ENCODE data around the gene PSTPIP1. TPM values are rescaled to one million over a fixed set of nuclear protein-coding genes. Genes with fewer than 3 reads are reported as not detected.

The PSTPIP1 gene
- total and polyA plus RNA-seq, 5 donors from 2014 or later, result 41.3 to 169 (median 47.8) TPM

DNA sequence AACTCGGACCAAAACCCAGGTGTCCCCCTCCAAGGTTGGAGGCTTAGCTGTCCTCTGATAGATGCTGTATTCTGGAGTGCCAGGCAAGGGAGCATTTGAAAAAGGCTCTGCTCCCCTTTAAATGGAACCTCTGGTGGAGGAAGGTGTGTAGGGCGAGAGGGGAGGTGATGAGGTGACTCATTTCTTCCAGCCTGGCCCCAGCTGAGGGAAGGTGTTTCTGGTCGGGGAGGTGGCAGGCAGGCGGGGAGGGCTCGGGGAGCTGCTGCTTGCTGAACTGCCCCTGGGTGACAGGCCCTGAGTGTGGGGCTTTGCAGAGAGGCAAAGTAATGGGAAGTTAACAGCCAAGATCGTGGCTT is 18.8 kb downstream of the PSTPIP1 start:
- peak; percentile 59 to 79 (median 60) for DNase-seq
- peaks cover 7 to 83% (median 43%) of the 10 kb centered on the region in 4 donors for H3K4me1 Mint-ChIP-seq
- no peaks in the 10 kb centered on the region for H3K9me3 Mint-ChIP-seq
- peak overlapping the region; percentile 59 for H3K4me3 ChIP-seq (ENCODE audit: low read depth, low read length)
- no peaks in the 10 kb centered on the region for H3K27me3 Mint-ChIP-seq
- peaks cover 11% of the 10 kb centered on the region for H3K36me3 Mint-ChIP-seq
- peak overlapping the region; percentile 93 to 98 (median 94) for H3K27ac Mint-ChIP-seq
- H3K27ac ChIP-seq (ENCODE audit: insufficient read depth, low read length, poor library complexity, severe bottlenecking), result peak overlapping the region; percentile 72
- H3K4me3 Mint-ChIP-seq, result peak overlapping the region; percentile 39 to 89 (median 85)
- H3K36me3 ChIP-seq (ENCODE audit: control insufficient read depth, insufficient read depth, low read length), result peaks cover 19% of the 10 kb centered on the region
- no peaks in the 10 kb centered on the region for H3K9me3 ChIP-seq (ENCODE audit: control insufficient read depth in 2 of 2, low read length in 2 of 2)
- H3K4me1 ChIP-seq (ENCODE audit: control insufficient read depth, insufficient read depth, low read length, poor library complexity, severe bottlenecking), result peaks cover 80% of the 10 kb centered on the region
- peak; percentile 86 to 90 for ATAC-seq (ENCODE audit: low read depth in 2 of 2)
- no peaks in the 10 kb centered on the region for H3K27me3 ChIP-seq (ENCODE audit: control insufficient read depth, insufficient read depth, low read length)

DNA sequence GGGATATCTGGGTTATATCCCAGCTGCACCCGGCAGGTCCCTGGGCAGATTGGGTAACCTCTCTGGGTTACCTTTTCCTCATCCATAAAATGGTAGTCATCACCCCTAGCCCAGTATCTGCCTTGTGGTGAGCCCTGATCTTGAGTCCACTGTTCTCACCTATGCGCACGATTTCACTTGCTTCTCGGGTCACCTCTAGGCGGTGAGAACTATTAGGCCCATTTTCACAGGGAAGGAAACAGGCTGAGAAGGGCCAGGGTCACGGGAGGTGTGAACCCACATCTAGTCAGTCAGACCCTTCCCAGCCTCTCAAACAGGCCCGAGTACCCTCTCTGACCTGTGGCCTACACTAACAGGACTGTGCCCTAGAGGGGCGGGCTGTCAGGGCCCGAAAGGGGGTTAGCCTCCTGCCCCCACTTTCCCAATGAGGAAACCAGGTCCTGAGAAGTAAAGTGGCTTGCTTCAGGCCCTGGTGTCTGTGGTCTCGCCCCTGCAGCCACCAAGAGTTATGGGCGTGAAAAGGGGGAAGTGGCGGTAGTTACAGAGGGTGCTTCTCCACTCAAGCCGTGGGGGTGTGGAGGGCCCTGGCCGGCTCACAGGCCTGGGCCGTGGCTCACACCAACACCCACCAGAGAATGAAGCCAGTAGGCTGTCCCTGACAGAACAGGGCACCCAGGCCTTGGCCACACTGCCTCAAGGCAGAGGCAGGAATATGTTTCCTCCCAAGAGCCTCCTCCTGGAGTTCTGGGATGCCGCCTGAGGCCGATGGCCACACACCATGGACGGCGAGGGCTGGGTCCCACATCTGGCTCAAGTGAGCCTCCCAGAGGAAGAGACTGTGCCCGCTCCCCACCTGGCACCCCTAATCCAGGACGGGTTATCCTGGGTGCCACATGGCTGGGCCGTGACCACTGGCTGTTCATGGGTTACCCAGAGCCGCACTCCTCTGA is 19.5 kb downstream of the PSTPIP1 start:
- Histone ChIP-seq H3K27ac (ENCODE audit: insufficient read depth, low read length, poor library complexity, severe bottlenecking) (peak overlapping the region; percentile 72), H3K4me1 (ENCODE audit: control insufficient read depth, insufficient read depth, low read length, poor library complexity, severe bottlenecking) (peaks cover 74% of the 10 kb centered on the region), H3K9me3 (ENCODE audit: control insufficient read depth in 2 of 2, low read length in 2 of 2) (no peaks in the 10 kb centered on the region), H3K27me3 (ENCODE audit: control insufficient read depth, insufficient read depth, low read length) (no peaks in the 10 kb centered on the region), H3K36me3 (ENCODE audit: control insufficient read depth, insufficient read depth, low read length) (peaks cover 20% of the 10 kb centered on the region), H3K4me3 (ENCODE audit: low read depth, low read length) (peak overlapping the region; percentile 59)
- Mint-ChIP-seq H3K27ac (peak overlapping the region; percentile 93 to 98 (median 94)), H3K4me1 (peaks cover 7 to 78% (median 42%) of the 10 kb centered on the region in 4 donors), H3K9me3 (no peaks in the 10 kb centered on the region), H3K27me3 (no peaks in the 10 kb centered on the region), H3K4me3 (peak overlapping the region; percentile 39 to 89 (median 85)), H3K36me3 (peaks cover 11% of the 10 kb centered on the region)
- no peak for DNase-seq
- no peak for ATAC-seq (ENCODE audit: low read depth in 2 of 2)

DNA sequence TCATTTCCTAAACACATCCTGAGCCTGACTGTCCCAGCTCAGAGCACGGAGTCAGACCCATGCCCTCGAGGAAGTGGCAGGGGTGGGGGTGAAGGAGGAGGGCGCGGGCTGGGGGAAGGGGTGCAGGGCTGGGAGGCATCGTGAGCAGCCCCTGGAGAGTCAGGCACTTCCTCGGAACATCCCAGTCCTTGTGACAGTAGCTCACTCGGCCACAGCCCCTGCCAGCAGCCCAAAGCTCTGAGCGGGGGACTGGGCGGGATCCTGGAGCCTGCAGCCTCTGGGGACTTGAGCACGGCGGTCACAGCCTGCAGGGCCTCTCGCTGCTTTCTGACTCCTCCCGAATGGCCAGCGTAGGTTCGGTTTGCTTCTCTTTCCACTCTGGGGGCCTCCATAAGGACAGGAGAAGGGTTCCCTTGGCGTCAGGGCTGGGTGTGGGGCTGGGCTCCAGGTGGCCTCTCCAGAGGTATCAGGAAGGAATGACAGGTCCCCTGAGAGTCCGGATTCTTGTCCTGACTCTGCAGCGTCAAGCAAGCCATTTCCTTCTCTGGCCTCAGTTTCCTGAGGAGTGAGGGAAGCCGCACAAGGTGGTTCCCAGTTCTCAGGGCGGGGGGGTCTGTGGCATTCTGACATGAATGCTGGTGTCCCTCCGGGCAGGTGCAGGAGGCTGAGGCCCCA is 20.9 kb downstream of the PSTPIP1 start:
- peaks cover 8% of the 10 kb centered on the region for H3K36me3 Mint-ChIP-seq
- Histone ChIP-seq H3K27ac (ENCODE audit: insufficient read depth, low read length, poor library complexity, severe bottlenecking) (peak overlapping the region; percentile 58), H3K27me3 (ENCODE audit: control insufficient read depth, insufficient read depth, low read length) (no peaks in the 10 kb centered on the region), H3K9me3 (ENCODE audit: control insufficient read depth in 2 of 2, low read length in 2 of 2) (no peaks in the 10 kb centered on the region), H3K4me3 (ENCODE audit: low read depth, low read length) (no peak overlapping the region), H3K4me1 (ENCODE audit: control insufficient read depth, insufficient read depth, low read length, poor library complexity, severe bottlenecking) (peaks cover 65% of the 10 kb centered on the region), H3K36me3 (ENCODE audit: control insufficient read depth, insufficient read depth, low read length) (peaks cover 28% of the 10 kb centered on the region)
- H3K27me3 Mint-ChIP-seq, result no peaks in the 10 kb centered on the region
- H3K4me3 Mint-ChIP-seq, result peak overlapping the region in 1 of 4 donors; percentile 63
- ATAC-seq (ENCODE audit: low read depth in 2 of 2) (no peak), DNase-seq (no peak)
- no peaks in the 10 kb centered on the region for H3K9me3 Mint-ChIP-seq
- peak overlapping the region; percentile 52 to 94 (median 93) for H3K27ac Mint-ChIP-seq
- H3K4me1 Mint-ChIP-seq, result peaks cover 0 to 80% (median 41%) of the 10 kb centered on the region in 4 donors

DNA sequence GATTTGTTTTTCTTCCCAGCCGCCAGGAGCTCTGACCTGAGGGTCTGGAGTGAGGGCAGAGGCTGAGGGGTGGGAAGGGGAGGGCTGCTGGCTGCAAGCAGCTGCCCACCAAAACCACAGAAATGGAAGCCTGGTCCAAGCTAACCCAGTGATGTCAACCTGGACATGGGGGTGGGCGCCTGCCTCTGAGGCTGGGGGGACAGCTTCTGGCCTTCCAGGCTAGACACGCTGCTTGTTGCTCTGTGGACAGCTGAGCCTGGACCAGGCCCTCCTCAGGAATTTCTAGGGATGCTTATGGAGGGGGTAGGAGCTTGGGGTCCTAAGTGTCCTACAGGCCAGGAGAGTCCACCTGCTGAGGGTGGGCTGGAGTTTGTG is 21.4 kb downstream of the PSTPIP1 start:
- peaks cover 8% of the 10 kb centered on the region for H3K36me3 Mint-ChIP-seq
- ATAC-seq (ENCODE audit: low read depth in 2 of 2) (no peak), DNase-seq (no peak)
- Histone ChIP-seq H3K27me3 (ENCODE audit: control insufficient read depth, insufficient read depth, low read length) (no peaks in the 10 kb centered on the region), H3K4me3 (ENCODE audit: low read depth, low read length) (no peak overlapping the region), H3K27ac (ENCODE audit: insufficient read depth, low read length, poor library complexity, severe bottlenecking) (peak overlapping the region; percentile 10), H3K4me1 (ENCODE audit: control insufficient read depth, insufficient read depth, low read length, poor library complexity, severe bottlenecking) (peaks cover 67% of the 10 kb centered on the region), H3K9me3 (ENCODE audit: control insufficient read depth in 2 of 2, low read length in 2 of 2) (no peaks in the 10 kb centered on the region), H3K36me3 (ENCODE audit: control insufficient read depth, insufficient read depth, low read length) (peaks cover 31% of the 10 kb centered on the region)
- no peak overlapping the region for H3K4me3 Mint-ChIP-seq
- peak overlapping the region in 2 of 3 donors; percentile 26 to 93 for H3K27ac Mint-ChIP-seq
- H3K9me3 Mint-ChIP-seq, result no peaks in the 10 kb centered on the region
- H3K27me3 Mint-ChIP-seq, result no peaks in the 10 kb centered on the region
- H3K4me1 Mint-ChIP-seq, result peaks cover 0 to 80% (median 40%) of the 10 kb centered on the region in 4 donors

DNA sequence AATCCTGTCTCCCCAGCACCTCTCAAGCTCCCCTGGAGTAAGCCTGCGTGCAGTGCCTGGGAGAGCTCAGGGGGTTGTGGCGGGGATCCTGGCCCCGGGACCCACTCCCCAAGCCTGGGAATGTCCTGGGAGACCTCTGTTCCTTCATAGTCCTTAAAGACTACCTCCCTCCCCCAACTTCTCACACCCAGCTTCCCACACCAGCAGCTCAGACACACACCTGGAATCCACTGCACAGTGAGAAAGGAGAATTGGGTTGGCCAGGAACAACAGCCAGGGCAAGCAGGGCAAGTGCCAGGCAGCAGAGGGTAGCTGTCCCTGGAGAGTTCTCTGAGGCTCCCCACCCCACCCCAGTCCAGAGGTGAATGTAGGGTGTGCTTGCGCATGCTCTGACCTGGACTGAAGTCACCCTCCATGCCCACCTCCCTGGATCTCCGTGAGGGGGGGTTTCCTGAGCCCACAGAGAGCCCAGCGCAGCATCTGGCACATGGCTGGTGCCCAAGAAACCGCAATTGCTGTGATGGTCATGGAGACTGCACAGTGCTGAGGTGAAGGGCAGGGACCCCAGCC is 22.2 kb downstream of the PSTPIP1 start:
- H3K36me3 Mint-ChIP-seq, result peaks cover 4% of the 10 kb centered on the region
- H3K27me3 Mint-ChIP-seq, result no peaks in the 10 kb centered on the region
- H3K4me1 Mint-ChIP-seq, result peaks cover 3 to 83% (median 46%) of the 10 kb centered on the region in 4 donors
- H3K36me3 ChIP-seq (ENCODE audit: control insufficient read depth, insufficient read depth, low read length), result peaks cover 31% of the 10 kb centered on the region
- H3K27me3 ChIP-seq (ENCODE audit: control insufficient read depth, insufficient read depth, low read length), result no peaks in the 10 kb centered on the region
- ATAC-seq (ENCODE audit: low read depth in 2 of 2) (no peak), DNase-seq (no peak)
- H3K4me1 ChIP-seq (ENCODE audit: control insufficient read depth, insufficient read depth, low read length, poor library complexity, severe bottlenecking), result peaks cover 67% of the 10 kb centered on the region
- H3K4me3 Mint-ChIP-seq, result peak overlapping the region in 1 of 4 donors; percentile 10
- H3K9me3 ChIP-seq (ENCODE audit: control insufficient read depth in 2 of 2, low read length in 2 of 2), result no peaks in the 10 kb centered on the region
- H3K27ac Mint-ChIP-seq, result peak overlapping the region in 2 of 3 donors; percentile 36 to 74
- H3K9me3 Mint-ChIP-seq, result no peaks in the 10 kb centered on the region
- no peak overlapping the region for H3K27ac ChIP-seq (ENCODE audit: insufficient read depth, low read length, poor library complexity, severe bottlenecking)
- no peak overlapping the region for H3K4me3 ChIP-seq (ENCODE audit: low read depth, low read length)

DNA sequence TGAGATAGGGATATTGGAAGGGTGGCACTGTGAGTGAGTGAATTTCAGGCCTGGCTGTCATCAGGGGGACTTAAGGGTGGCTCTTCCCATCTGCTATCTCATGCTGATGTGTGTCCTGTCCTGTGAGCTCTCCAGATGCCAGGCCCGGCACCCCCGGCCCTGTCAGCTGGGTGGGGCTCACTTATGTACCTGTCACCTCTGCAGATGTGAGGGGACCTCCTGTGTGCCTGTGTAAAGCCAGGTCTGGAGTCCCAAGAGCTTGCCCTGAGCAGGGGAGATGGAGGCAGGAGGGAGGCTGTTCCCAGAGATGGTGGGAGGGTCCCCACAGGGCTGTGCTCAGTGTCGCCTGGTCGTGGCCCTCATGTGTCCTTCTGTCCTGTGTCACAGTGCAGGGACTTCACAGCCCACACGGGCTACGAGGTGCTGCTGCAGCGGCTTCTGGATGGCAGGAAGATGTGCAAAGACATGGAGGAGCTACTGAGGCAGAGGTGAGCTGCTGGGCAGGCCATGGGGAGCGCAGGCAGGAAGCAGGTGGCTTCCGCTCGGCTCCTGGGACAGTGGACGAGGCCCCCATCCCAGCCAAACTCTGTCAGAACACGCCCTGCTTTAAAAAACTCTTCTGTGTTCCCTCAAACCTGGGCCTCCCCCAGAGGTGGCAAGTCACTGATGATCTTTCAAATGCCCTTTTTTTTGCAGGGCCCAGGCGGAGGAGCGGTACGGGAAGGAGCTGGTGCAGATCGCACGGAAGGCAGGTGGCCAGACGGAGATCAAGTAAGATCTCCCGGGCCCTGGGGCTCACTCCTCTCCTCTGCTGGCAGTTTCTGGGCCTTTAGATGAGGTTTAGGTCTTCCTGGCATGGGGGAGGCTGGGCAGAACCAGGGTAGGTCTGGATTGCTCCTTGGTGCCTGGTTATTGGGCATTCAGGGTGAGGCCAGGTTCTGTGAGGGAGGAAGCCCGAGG is 23.1 kb downstream of the PSTPIP1 start:
- Histone ChIP-seq H3K9me3 (ENCODE audit: control insufficient read depth in 2 of 2, low read length in 2 of 2) (no peaks in the 10 kb centered on the region), H3K4me1 (ENCODE audit: control insufficient read depth, insufficient read depth, low read length, poor library complexity, severe bottlenecking) (peaks cover 60% of the 10 kb centered on the region), H3K27me3 (ENCODE audit: control insufficient read depth, insufficient read depth, low read length) (no peaks in the 10 kb centered on the region), H3K27ac (ENCODE audit: insufficient read depth, low read length, poor library complexity, severe bottlenecking) (no peak overlapping the region), H3K36me3 (ENCODE audit: control insufficient read depth, insufficient read depth, low read length) (peaks cover 38% of the 10 kb centered on the region), H3K4me3 (ENCODE audit: low read depth, low read length) (no peak overlapping the region)
- peaks cover 4% of the 10 kb centered on the region for H3K36me3 Mint-ChIP-seq
- no peaks in the 10 kb centered on the region for H3K27me3 Mint-ChIP-seq
- ATAC-seq (ENCODE audit: low read depth in 2 of 2), result no peak
- no peaks in the 10 kb centered on the region for H3K9me3 Mint-ChIP-seq
- H3K27ac Mint-ChIP-seq, result peak overlapping the region in 2 of 3 donors; percentile 43 to 79
- peak overlapping the region in 1 of 4 donors; percentile 7 for H3K4me3 Mint-ChIP-seq
- no peak for DNase-seq
- peaks cover 4 to 81% (median 45%) of the 10 kb centered on the region in 4 donors for H3K4me1 Mint-ChIP-seq

Data from CD4-positive, CD25-positive, alpha-beta regulatory T cell (primary cell).